Eye (tissue), 1 donor: ENCODE data around the gene MAP2K1.
A peak's percentile ranks its signal among the peaks of the same experiment; 100 is the strongest.

Experiments
- DNase-seq: peaks from one replicate; pipeline ENCODE4 v3.0.0-alpha.2; 2015

MAP2K1 gene

DNA sequence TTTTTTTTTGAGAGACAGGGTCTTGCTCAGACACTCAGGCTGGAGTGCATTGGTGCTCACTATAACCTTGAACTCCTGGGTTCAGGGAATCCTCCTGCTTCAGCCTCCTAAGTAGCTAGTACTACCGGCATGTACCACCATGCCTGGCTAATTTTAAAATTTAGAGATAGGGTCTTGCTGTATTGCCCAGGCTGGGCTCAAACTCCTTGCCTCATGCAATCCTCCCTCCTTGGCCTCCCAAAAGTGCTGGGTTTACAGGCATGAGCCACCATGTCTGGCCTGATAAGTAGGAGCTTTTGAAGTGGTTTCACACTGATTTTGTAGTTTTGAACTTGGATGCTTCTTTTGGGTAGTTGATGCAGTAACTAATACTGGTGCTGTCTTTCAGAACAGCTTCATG lies 7.8 kb downstream of the MAP2K1 start:
- DNase-seq: no peak

- no peak for DNase-seq
Measured at GRCh38 chr15:66394915-66395314, 8.2 kb downstream of the MAP2K1 start.

DNA sequence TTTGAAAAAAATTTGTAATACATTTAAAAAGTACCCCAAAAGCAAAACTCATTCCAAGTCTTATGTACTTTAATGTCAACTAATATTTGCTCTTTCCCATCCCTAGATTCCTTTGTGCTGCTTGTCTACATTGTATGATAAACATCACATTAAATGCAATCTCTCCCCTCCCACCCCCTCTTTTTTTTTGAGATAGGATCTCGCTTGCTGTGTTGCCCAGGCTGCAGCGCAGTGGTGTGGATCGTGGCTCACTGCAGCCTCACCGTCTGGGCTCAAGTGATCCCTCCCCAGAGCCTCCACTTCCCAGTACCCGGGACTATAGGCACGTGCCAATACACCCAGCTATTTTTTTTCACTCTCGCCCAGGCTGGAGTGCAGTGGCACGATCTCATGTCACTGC lies 12.6 kb downstream of the MAP2K1 start:
- DNase-seq: no peak

DNA sequence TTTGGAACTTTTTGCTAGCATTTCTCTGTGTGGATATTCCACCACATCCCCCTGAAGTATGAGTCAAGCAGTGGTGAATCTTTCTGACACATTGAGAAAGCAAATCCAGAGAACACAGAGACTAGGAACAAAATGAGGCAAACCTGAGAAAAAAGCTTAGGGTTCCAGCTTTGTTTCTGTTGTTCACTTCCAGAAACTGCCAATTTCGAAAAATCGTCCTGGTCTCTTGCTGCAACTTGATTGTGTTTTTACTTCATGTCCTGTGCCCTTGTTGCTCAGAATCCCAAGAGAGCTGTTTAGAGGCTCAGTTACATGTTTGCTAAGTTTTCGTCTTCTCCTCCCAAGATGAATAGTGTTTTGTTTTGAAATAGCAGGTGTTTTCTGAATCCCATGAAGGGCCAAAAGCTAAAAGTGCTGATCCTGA lies 13.7 kb downstream of the MAP2K1 start:
- no peak for DNase-seq

- no peak for DNase-seq
Measured at GRCh38 chr15:66401130-66402021, 14.7 kb downstream of the MAP2K1 start.

- no peak for DNase-seq
Measured at GRCh38 chr15:66402761-66403284, 16.1 kb downstream of the MAP2K1 start.

DNA sequence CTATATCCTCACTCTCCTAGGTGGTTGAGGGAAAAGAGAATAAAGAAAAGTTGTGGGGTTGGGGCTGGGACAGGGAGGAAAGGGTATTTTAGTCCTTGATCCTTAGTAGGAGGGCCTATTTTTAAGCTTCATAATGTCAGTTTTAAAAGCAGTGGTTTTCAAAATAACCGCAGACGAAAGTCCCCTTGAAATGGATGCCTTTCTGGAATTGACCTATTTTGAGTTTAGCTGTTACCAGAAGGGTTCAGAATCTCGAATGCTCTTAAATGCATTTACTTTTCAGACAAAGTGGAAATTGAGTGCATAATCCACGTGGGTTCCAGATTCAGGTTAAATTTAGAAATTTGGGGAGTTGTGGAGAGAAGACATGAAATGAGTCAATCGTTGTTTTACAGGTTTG lies 16.6 kb downstream of the MAP2K1 start:
- no peak for DNase-seq

- DNase-seq: no peak
Measured at GRCh38 chr15:66404122-66404521, 17.4 kb downstream of the MAP2K1 start.

DNA sequence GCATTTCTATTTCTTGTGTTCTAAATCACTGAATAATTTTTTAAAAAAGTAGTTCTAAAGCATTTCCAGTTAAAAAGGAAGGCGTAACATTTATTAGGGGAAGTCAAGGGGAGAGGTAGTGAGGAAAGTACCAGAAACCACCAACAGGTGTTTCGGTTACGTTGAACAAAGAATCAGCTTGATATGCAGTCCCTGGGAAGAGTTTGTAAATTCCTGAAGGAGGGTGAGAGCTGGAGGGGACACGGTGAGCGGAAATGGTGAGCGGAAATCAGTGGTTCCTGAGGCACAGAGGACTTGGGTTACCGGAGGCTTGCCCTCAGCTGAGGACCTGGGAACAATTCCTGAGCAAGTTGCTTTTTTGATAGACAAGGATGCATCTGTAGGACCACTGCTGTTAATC lies 17.8 kb downstream of the MAP2K1 start:
- DNase-seq: no peak

- DNase-seq: no peak
Measured at GRCh38 chr15:66405007-66405406, 18.3 kb downstream of the MAP2K1 start.

DNA sequence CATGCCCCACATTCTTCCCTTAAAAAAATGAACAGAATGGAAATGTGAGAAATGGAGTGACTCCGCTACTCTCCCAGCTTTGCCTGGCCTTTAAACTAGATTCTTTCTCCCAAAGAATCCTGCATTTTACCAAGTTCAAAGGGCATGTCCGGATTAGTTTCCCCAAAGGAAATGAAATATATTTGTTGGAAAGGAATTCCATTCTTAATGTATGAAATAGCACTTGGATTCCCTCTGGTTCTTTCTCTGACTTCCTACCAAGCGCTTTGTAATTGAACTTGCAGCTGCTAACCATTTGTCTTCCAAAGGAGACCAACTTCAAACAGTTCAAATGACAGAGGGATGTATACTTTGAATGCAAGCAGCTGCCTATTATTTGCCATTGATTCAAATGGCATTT lies 18.9 kb downstream of the MAP2K1 start:
- peak; percentile 53 for DNase-seq

- DNase-seq: no peak
Measured at GRCh38 chr15:66408254-66408653, 21.5 kb downstream of the MAP2K1 start.

- DNase-seq: no peak
Measured at GRCh38 chr15:66408675-66409282, 22.1 kb downstream of the MAP2K1 start.

DNA sequence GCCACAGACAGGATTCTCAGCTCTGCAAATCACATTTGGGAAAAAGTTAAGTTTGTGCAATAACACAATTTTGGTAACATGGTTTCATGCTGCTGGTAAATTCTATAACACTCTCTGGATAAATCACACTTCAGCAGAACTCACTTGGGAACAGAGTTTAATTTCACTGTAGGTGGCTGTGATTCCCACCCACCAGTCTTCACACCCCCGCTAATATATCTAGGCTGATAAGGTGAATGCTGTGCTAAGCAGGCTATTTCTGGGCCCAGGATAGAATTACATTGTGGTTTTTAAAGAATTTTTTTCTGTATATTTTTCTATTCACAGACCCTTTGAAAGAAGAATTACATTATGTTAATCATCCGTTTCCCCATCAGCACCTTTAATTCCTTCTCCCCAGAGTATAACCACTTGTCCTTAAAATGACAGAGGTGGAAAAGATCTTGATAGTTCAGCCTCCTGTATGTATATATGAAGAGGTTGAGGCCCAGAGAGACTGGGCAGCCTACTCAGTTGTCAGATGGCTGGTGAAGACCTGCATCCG lies 22.9 kb downstream of the MAP2K1 start:
- DNase-seq: no peak

DNA sequence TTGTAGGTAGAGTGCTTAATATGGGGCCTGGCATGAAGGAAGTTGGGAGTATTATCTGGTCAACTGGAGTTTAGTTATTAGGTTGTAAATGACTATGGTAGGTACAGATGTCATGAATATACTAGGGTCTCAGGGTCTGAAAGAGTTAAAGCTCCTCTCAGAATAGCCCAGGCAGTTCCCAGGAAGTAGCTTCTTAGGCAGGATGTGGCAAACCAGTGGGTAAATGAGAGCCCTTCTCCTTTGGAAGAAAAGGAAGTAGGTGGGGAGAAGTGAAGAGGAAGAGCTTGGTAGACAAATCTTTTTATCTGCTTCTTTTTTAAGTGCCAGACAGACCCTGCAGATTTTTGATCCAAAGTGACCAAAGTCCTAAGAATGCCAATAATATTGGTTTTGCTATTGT lies 24.5 kb downstream of the MAP2K1 start:
- no peak for DNase-seq

- DNase-seq: no peak
Measured at GRCh38 chr15:66412220-66412619, 25.5 kb downstream of the MAP2K1 start.

GRCh38 chr15:66413579-66413978 lies 26.9 kb downstream of the MAP2K1 start:
- DNase-seq: no peak

DNA sequence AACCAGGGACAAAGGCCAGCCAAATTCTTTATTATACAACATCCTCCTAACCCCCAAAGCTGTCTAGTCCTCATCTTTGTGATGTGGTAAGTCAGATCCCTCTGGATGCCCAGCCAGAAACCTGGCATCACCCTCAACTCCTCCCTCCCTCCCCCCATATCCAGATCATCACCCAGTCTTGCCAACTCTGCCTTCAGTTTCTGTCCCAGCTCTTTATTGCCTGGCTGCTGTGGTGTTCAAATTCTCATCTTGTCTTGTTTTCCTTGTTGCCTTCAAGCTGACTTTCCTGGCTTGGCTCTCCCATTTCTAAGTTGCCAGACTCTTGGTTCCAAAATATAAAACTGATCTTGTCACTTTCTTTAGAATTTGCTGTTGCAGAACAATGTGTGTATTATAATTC lies 28.6 kb downstream of the MAP2K1 start:
- no peak for DNase-seq

DNA sequence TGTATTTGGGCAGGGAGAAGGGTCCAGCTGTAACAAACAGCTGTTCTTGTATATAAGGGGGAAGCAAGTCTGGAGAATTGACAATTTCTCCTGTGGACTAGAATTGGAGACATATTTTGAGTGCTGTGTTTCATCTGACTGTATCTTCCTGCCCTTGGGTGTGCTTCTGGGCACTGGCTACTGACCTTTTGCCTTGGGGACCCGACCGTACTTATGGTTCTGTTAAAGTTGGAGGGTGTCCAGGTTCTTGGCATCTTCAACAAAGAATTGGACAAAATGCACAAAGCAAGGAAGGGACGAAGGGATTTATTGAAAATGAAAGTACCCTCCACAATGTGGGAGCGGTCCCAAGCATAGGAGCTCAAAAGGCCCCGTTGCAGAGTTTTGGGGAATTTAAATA lies 31.0 kb downstream of the MAP2K1 start:
- DNase-seq: no peak

DNA sequence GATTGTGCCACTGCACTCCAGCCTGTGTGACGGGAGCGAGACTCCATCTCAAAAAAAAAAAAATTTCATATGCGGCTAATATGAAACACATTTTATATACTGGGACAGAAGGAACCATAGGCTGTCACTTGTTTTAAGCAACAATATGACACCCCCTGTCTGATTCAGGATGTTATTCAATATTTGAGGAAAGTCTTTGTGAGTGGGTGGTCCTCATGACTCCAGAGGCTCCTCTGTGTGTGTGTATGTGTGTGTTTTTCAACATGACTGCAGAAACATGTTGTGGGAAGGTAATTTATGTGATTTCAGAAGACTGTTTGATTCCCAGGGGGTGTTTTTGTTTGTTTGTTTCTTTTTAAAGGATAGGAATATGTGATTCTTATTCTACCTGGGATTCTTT lies 32.8 kb downstream of the MAP2K1 start:
- DNase-seq: no peak

DNA sequence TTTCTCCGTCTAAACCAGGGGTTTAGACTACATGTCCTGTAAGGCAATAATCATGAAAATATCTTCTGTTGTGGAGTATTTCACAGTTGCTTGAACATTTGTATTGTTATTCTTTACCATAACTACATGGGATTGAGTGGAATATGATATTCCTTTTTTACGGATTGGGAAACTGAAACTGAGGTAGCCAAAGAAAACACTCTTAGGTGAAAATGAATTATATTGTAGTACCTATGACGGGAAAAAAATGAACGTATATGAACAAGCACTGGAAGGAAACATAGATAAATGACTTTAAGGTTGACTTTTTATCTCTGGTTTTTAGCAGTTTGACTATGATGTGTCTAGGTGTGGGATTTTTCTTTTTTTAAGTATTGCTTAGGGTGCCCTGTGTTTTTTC lies 35.6 kb downstream of the MAP2K1 start:
- no peak for DNase-seq

DNA sequence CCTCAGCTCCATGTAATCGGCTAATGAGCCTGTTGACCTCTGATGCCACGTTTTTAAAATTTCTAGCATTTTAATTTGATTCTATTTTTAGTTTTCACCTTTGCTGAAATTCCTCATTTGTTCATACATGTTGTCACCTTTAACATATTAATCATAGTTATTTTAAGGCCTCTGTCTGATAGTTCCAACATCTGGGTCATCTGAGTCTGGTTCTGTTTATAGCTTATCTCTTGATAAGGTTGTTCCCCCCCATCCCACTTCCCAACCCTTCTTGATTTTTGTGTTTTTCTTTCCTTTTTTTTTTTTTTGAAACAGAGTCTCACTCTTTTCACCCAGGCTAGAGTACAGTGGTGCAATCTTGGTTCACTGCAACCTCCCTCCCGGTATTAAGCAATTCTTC lies 36.4 kb downstream of the MAP2K1 start:
- no peak for DNase-seq

- no peak for DNase-seq
Measured at GRCh38 chr15:66424963-66425612, 38.4 kb downstream of the MAP2K1 start.

DNA sequence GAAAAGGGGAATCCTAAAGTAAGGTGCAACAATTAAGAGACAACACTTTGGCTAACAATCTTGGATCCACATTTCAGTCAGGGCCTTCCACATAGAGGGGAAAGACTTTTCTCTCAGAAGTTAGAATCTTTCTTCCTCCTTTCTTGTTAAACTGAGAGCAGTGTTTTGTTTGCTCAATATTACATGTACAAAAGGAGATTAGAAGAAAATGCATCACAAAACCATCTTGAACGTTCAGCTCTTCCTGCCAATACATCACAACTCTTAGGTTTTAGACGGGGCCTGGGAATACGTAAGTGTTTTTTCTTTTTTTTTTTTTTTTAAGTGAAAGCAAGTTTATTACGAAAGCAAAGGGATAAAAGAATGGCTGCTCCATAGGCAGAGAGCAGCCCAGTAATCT lies 39.1 kb downstream of the MAP2K1 start:
- no peak for DNase-seq
